HepG2 (cell line): Measurements from ENCODE around the gene SOX13. TPM values are rescaled to one million over a fixed set of nuclear protein-coding genes. Genes with fewer than 3 reads are reported as not detected.

Source experiments
- HMG20B ChIP-seq: conservative IDR thresholded peaks from 2 replicates; pipeline ENCODE4 v1.6.1; 2016; ENCODE audit warnings: missing genetic modification reagents, missing compliant biosample characterization
- RARA ChIP-seq: IDR thresholded peaks from 2 replicates; pipeline ENCODE4 v1.6.1; 2016; ENCODE audit warnings: missing genetic modification reagents, missing compliant biosample characterization
- RBFOX2 ChIP-seq: fragments of 200-400 bp; formaldehyde crosslinking; IDR thresholded peaks from 2 replicates; pipeline ENCODE4 v1.6.1; 2017; ENCODE audit warnings: low read depth, mild to moderate bottlenecking, low read length
- SALL1 ChIP-seq: sonication (generic); formaldehyde crosslinking; IDR thresholded peaks from 2 replicates; pipeline ENCODE4 v1.8.0; 2022; ENCODE audit warnings: mild to moderate bottlenecking, missing genetic modification reagents
- SOX13 ChIP-seq, 3 experiments: fragments of 450-650 bp in 1 of 3; sonication (generic) in 1 of 3; formaldehyde crosslinking in 1 of 3; IDR thresholded peaks in 2 of 3; conservative IDR thresholded peaks in 1 of 3; 2 replicates each; pipeline versions ENCODE4 v1.5.0 to v1.6.1; 2016 to 2020; ENCODE audit warnings: antibody characterized with exemption in 1 of 3, mild to moderate bottlenecking in 1 of 3, missing compliant biosample characterization in 1 of 3, missing genetic modification reagents in 1 of 3, moderate library complexity in 1 of 3
- SOX6 ChIP-seq, 2 experiments: fragments of 450-650 bp in 1 of 2; sonication (generic) in 1 of 2; formaldehyde crosslinking in 1 of 2; IDR thresholded peaks; 2 replicates each; pipeline versions ENCODE4 v1.4.0 to v1.6.1; 2017 to 2020; ENCODE audit warnings: antibody characterized with exemption in 1 of 2, mild to moderate bottlenecking in 1 of 2, missing genetic modification reagents in 1 of 2
- ZNF263 ChIP-seq: sonication (generic); formaldehyde crosslinking; IDR thresholded peaks from 2 replicates; pipeline ENCODE4 v1.4.0; 2020; ENCODE audit warnings: missing genetic modification reagents
- ZNF619 ChIP-seq: sonication (generic); formaldehyde crosslinking; IDR thresholded peaks from 2 replicates; pipeline ENCODE4 v1.4.0; 2020; ENCODE audit warnings: mild to moderate bottlenecking, missing genetic modification reagents
- ZNF704 ChIP-seq: sonication (generic); formaldehyde crosslinking; IDR thresholded peaks from 2 replicates; pipeline ENCODE4 v1.8.1; 2023; ENCODE audit warnings: mild to moderate bottlenecking, inconsistent platforms, moderate library complexity, missing genetic modification reagents, borderline replicate concordance
- polyA plus RNA-seq, 8 experiments: library from polyadenylated mRNA; depleted of rRNA in 3 of 8; stranded (reverse) in 7 of 8; unstranded in 1 of 8; fragments of >200 nt; fragmentation: Illumina TruSeq in 4 of 8; extraction: Trizol in 4 of 8; gene quantifications; 2 replicates each; pipeline versions ENCODE4 v1.2.1 to v1.2.3, GENCODE V29; 2011 to 2016; ENCODE audit warnings: low read depth in 4 of 8, missing spikeins in 1 of 8, mixed read lengths in 1 of 8; ENCODE audit not compliant: insufficient read depth in 1 of 8
- total RNA-seq, 5 experiments: library from RNA; depleted of rRNA; stranded (reverse); fragments of >200 nt; fragmentation: Illumina TruSeq; extraction: Trizol; gene quantifications; 2 replicates each; pipeline ENCODE4 v1.2.3, GENCODE V29; 2016; ENCODE audit warnings: low read depth in 1 of 5
- TF ChIP-seq, protein P1 (sequence below): sonication (generic); formaldehyde crosslinking; IDR thresholded peaks from 2 replicates; pipeline ENCODE4 v1.4.0; 2020; ENCODE audit warnings: missing genetic modification reagents, borderline replicate concordance
- TF ChIP-seq, protein P2 (sequence below): sonication (generic); formaldehyde crosslinking; IDR thresholded peaks from 2 replicates; pipeline ENCODE4 v1.4.0; 2020; ENCODE audit warnings: missing genetic modification reagents
- TF ChIP-seq, protein P3 (sequence below): IDR thresholded peaks from 2 replicates; pipeline ENCODE4 v1.4.0; 2020; ENCODE audit warnings: mild to moderate bottlenecking, missing genetic modification reagents
- TF ChIP-seq, protein P4 (sequence below): IDR thresholded peaks from 2 replicates; pipeline ENCODE4 v1.6.1; 2012; ENCODE audit warnings: low read length, improper control_type of control experiment

Gene SOX13
- total and polyA plus RNA-seq, 2 of the 13 experiments (the other 11 are each of a cell fraction or from before 2014, with no cell fraction given): 13.3 to 15.8 TPM

DNA sequence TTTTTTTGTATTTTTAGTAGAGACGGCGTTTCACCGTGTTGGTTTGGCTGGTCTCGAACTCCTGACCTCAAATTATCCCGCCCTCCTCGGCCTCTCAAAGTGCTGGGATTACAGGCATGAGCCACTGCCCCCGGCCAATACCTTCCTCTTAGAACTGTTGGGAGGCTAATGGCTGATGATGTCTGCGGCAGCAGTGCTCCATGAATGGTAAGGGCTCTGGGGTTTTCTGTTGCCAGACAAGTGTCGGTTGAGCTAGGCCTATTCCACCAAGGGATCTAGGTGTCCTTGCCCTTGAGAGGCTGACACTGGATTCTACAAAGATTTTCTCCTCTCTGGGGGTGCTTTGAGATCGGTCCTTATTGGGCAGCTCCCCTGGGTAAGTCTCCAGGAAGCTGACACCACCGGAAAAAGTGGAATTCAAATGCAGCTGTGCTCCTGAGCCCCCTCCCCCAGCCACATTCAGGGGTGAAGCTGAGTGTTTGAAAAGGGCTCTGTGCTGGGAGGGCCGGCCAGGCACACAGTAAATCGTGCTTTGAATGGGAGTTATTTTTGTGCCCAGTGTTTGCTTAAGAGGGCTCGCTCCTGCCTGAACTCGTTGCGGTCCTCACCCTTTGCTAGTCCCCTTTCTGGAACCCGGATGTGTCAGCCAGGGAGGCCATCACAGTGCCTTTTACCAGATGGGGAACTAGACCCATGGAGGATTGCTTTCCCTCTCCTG lies 5.2 kb downstream of the SOX13 start (continued):
- TF ChIP-seq ZNF704 (CRISPR knock-in tag) (no peak), SOX6 (IDR thresholded peaks at IDR 0.05) (no peak), SOX6 (CRISPR knock-in tag; IDR thresholded peaks at IDR 0.05) (0 out of 2 replicates have a peak, but pooled peaks have one; percentile 49), ZNF619 (no peak), ZNF263 (CRISPR knock-in tag) (0 out of 2 replicates have a peak, but pooled peaks have one; percentile 24), RBFOX2 (no peak), SOX13 (IDR thresholded peaks at IDR 0.05) (no peak), SOX13 (CRISPR knock-in tag; conservative IDR thresholded peaks at IDR 0.05 in 1 of 2, IDR thresholded peaks at IDR 0.05 in 1 of 2) (peak in 1 of 2 experiments; percentile 65; a peak in 2 of 4 replicates), SALL1 (CRISPR knock-in tag) (peak; percentile 53; the same call in 1 of the 2 replicates), HMG20B (peak; percentile 58; the same call in 1 of the 2 replicates), RARA (CRISPR knock-in tag) (peak; percentile 62)
- TF ChIP-seq, protein P1, sequence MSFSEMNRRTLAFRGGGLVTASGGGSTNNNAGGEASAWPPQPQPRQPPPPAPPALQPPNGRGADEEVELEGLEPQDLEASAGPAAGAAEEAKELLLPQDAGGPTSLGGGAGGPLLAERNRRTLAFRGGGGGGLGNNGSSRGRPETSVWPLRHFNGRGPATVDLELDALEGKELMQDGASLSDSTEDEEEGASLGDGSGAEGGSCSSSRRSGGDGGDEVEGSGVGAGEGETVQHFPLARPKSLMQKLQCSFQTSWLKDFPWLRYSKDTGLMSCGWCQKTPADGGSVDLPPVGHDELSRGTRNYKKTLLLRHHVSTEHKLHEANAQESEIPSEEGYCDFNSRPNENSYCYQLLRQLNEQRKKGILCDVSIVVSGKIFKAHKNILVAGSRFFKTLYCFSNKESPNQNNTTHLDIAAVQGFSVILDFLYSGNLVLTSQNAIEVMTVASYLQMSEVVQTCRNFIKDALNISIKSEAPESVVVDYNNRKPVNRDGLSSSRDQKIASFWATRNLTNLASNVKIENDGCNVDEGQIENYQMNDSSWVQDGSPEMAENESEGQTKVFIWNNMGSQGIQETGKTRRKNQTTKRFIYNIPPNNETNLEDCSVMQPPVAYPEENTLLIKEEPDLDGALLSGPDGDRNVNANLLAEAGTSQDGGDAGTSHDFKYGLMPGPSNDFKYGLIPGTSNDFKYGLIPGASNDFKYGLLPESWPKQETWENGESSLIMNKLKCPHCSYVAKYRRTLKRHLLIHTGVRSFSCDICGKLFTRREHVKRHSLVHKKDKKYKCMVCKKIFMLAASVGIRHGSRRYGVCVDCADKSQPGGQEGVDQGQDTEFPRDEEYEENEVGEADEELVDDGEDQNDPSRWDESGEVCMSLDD: peak; percentile 57; the same call in 1 of the 2 replicates
- TF ChIP-seq, protein P2, sequence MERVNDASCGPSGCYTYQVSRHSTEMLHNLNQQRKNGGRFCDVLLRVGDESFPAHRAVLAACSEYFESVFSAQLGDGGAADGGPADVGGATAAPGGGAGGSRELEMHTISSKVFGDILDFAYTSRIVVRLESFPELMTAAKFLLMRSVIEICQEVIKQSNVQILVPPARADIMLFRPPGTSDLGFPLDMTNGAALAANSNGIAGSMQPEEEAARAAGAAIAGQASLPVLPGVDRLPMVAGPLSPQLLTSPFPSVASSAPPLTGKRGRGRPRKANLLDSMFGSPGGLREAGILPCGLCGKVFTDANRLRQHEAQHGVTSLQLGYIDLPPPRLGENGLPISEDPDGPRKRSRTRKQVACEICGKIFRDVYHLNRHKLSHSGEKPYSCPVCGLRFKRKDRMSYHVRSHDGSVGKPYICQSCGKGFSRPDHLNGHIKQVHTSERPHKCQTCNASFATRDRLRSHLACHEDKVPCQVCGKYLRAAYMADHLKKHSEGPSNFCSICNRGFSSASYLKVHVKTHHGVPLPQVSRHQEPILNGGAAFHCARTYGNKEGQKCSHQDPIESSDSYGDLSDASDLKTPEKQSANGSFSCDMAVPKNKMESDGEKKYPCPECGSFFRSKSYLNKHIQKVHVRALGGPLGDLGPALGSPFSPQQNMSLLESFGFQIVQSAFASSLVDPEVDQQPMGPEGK (CRISPR knock-in tag): peak; percentile 84
- TF ChIP-seq, protein P3, sequence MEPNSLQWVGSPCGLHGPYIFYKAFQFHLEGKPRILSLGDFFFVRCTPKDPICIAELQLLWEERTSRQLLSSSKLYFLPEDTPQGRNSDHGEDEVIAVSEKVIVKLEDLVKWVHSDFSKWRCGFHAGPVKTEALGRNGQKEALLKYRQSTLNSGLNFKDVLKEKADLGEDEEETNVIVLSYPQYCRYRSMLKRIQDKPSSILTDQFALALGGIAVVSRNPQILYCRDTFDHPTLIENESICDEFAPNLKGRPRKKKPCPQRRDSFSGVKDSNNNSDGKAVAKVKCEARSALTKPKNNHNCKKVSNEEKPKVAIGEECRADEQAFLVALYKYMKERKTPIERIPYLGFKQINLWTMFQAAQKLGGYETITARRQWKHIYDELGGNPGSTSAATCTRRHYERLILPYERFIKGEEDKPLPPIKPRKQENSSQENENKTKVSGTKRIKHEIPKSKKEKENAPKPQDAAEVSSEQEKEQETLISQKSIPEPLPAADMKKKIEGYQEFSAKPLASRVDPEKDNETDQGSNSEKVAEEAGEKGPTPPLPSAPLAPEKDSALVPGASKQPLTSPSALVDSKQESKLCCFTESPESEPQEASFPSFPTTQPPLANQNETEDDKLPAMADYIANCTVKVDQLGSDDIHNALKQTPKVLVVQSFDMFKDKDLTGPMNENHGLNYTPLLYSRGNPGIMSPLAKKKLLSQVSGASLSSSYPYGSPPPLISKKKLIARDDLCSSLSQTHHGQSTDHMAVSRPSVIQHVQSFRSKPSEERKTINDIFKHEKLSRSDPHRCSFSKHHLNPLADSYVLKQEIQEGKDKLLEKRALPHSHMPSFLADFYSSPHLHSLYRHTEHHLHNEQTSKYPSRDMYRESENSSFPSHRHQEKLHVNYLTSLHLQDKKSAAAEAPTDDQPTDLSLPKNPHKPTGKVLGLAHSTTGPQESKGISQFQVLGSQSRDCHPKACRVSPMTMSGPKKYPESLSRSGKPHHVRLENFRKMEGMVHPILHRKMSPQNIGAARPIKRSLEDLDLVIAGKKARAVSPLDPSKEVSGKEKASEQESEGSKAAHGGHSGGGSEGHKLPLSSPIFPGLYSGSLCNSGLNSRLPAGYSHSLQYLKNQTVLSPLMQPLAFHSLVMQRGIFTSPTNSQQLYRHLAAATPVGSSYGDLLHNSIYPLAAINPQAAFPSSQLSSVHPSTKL (CRISPR knock-in tag): peak; percentile 61
- TF ChIP-seq, protein P4, sequence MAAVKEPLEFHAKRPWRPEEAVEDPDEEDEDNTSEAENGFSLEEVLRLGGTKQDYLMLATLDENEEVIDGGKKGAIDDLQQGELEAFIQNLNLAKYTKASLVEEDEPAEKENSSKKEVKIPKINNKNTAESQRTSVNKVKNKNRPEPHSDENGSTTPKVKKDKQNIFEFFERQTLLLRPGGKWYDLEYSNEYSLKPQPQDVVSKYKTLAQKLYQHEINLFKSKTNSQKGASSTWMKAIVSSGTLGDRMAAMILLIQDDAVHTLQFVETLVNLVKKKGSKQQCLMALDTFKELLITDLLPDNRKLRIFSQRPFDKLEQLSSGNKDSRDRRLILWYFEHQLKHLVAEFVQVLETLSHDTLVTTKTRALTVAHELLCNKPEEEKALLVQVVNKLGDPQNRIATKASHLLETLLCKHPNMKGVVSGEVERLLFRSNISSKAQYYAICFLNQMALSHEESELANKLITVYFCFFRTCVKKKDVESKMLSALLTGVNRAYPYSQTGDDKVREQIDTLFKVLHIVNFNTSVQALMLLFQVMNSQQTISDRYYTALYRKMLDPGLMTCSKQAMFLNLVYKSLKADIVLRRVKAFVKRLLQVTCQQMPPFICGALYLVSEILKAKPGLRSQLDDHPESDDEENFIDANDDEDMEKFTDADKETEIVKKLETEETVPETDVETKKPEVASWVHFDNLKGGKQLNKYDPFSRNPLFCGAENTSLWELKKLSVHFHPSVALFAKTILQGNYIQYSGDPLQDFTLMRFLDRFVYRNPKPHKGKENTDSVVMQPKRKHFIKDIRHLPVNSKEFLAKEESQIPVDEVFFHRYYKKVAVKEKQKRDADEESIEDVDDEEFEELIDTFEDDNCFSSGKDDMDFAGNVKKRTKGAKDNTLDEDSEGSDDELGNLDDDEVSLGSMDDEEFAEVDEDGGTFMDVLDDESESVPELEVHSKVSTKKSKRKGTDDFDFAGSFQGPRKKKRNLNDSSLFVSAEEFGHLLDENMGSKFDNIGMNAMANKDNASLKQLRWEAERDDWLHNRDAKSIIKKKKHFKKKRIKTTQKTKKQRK: no peak
